Coronary artery (tissue), 2 donors: Measurements from ENCODE around the gene TRA2B.

Experiments used
- DNase-seq: peaks from one replicate; pipeline ENCODE4 v3.0.0-alpha.2; 2017; ENCODE audit warnings: low spot score
- H3K27ac ChIP-seq, 2 donors: fragments of 200-600 bp; sonication (generic); one replicate each; pipeline ENCODE4 v1.5.1; 2016 to 2019
- H3K4me3 ChIP-seq: fragments of 200-600 bp; sonication (generic); 2 replicates; pipeline ENCODE4 v1.5.1; 2016; ENCODE audit warnings: mild to moderate bottlenecking, moderate library complexity
- CTCF ChIP-seq: fragments of 200-600 bp; sonication (generic); IDR thresholded peaks from one replicate; pipeline ENCODE4 v1.5.1; 2019; ENCODE audit warnings: antibody characterized with exemption

Gene TRA2B

GRCh38 chr3:185937689-185938374, at the start of gene TRA2B:
Gene TRA2B (minus strand): TSS chr3:185938014. CDS start chr3:185937860, 154 bp downstream.
- peak; percentile 99 for DNase-seq
- Histone ChIP-seq H3K27ac (peak within 1 kb of the TSS; percentile 98 to 99), H3K4me3 (peak within 1 kb of the TSS; percentile 88)
- TF ChIP-seq CTCF, result no peak

- Histone ChIP-seq H3K27ac (no peak overlapping the region), H3K4me3 (no peak overlapping the region)
- no peak for TF ChIP-seq CTCF
- no peak for DNase-seq
Measured at GRCh38 chr3:185986198-185986777, 48.5 kb upstream of the TRA2B start.

GRCh38 chr3:185984203-185984602, 46.4 kb upstream of the TRA2B start:
- no peak for DNase-seq
- Histone ChIP-seq H3K27ac (no peak overlapping the region), H3K4me3 (no peak overlapping the region)
- TF ChIP-seq CTCF, result no peak

GRCh38 chr3:185983495-185984141, 45.8 kb upstream of the TRA2B start:
- Histone ChIP-seq H3K4me3 (peak overlapping the region; percentile 16), H3K27ac (no peak overlapping the region)
- peak; percentile 81 for DNase-seq
- TF ChIP-seq CTCF, result peak; percentile 81

GRCh38 chr3:185982632-185983031, 44.8 kb upstream of the TRA2B start:
- no peak for DNase-seq

GRCh38 chr3:185981621-185982020, 43.8 kb upstream of the TRA2B start:
- no peak for TF ChIP-seq CTCF
- Histone ChIP-seq H3K27ac (peak overlapping the region; percentile 50 to 67), H3K4me3 (no peak overlapping the region)
- no peak for DNase-seq

More at GRCh38 chr3:185982632-185983031, 44.8 kb upstream of the TRA2B start:
- H3K4me3 ChIP-seq, result no peak overlapping the region
- no peak for TF ChIP-seq CTCF
- no peak overlapping the region for H3K27ac ChIP-seq
